Endodermal cell (in vitro differentiated cells): ENCODE results near the gene AHDC1. TPM values are rescaled to one million over a fixed set of nuclear protein-coding genes. Genes with fewer than 3 reads are reported as not detected.

Experiments used
- DNase-seq: peaks from one replicate; pipeline ENCODE4 v3.0.0-alpha.2; 2017
- H3K27ac ChIP-seq: 2 replicates; pipeline ENCODE4 v1.5.1; 2013; ENCODE audit warnings: mild to moderate bottlenecking, low read depth, low read length, moderate library complexity
- H3K27me3 ChIP-seq: 2 replicates; pipeline ENCODE4 v1.6.1; 2013; ENCODE audit warnings: mild to moderate bottlenecking, low read length, moderate library complexity; ENCODE audit not compliant: insufficient read depth, control insufficient read depth, poor library complexity, severe bottlenecking
- H3K36me3 ChIP-seq: 2 replicates; pipeline ENCODE4 v1.7.0; 2013; ENCODE audit warnings: mild to moderate bottlenecking, low read length, moderate library complexity; ENCODE audit not compliant: control insufficient read depth, insufficient read depth
- H3K4me1 ChIP-seq: one replicate; pipeline ENCODE4 v1.7.0; 2013; ENCODE audit warnings: low read length; ENCODE audit not compliant: control insufficient read depth, insufficient read depth
- H3K4me3 ChIP-seq: 2 replicates; pipeline ENCODE4 v1.5.1; 2013; ENCODE audit warnings: mild to moderate bottlenecking, low read length, moderate library complexity
- H3K9ac ChIP-seq: 2 replicates; pipeline ENCODE4 v1.6.1; 2013; ENCODE audit warnings: mild to moderate bottlenecking, low read length, moderate library complexity; ENCODE audit not compliant: poor library complexity, severe bottlenecking; ENCODE audit errors: extremely low read depth
- H3K9me3 ChIP-seq: 2 replicates; pipeline ENCODE4 v1.6.1; 2013; ENCODE audit warnings: mild to moderate bottlenecking, low read length, moderate library complexity; ENCODE audit not compliant: control insufficient read depth
- H3K27ac Mint-ChIP-seq: 2 replicates; pipeline ENCODE4 v1.8.0; 2020; ENCODE audit warnings: mixed read lengths
- H3K27me3 Mint-ChIP-seq: 2 replicates; pipeline ENCODE4 v1.8.0; 2021; ENCODE audit warnings: mild to moderate bottlenecking, mixed read lengths; ENCODE audit not compliant: insufficient read depth
- H3K36me3 Mint-ChIP-seq: 2 replicates; pipeline ENCODE4 v1.8.0; 2020; ENCODE audit warnings: low read depth, mixed read lengths
- H3K4me1 Mint-ChIP-seq: 2 replicates; pipeline ENCODE4 v1.8.0; 2020; ENCODE audit warnings: mixed read lengths
- H3K4me3 Mint-ChIP-seq: 2 replicates; pipeline ENCODE4 v1.8.0; 2020; ENCODE audit warnings: mild to moderate bottlenecking, moderate library complexity, mixed read lengths
- H3K9me3 Mint-ChIP-seq: 2 replicates; pipeline ENCODE4 v1.8.0; 2020; ENCODE audit warnings: mild to moderate bottlenecking, mixed read lengths
- WGBS, 2 experiments: methylation state at CpG; one replicate each; pipeline versions ENCODE4 v1.1.5 to v1.1.7; 2013; ENCODE audit warnings: missing lambda C conversion rate in 2 of 2, mixed read lengths in 1 of 2; ENCODE audit not compliant: insufficient coverage in 1 of 2, insufficient read length in 1 of 2; 5-methylcytosine and 5-hydroxymethylcytosine counted together
- total RNA-seq, 2 donors: library from RNA; stranded (reverse); fragmentation: NEBNext Ultra II Directional in 1 of 2; extraction: Animal tissue kit (Norgen Biotek cat#: 25700) in 1 of 2; gene quantifications; 2 replicates in 1 of 2; 3 replicates in 1 of 2; pipeline ENCODE4 v1.2.1, GENCODE V29; 2021
- TF ChIP-seq, protein P1 (sequence below): fragments of 200-600 bp; sonication (generic); conservative IDR thresholded peaks from 2 replicates; pipeline ENCODE4 v1.5.0; 2021; ENCODE audit warnings: antibody characterized with exemption, mild to moderate bottlenecking

AHDC1 gene
- total RNA-seq, 2 donors from 2014 or later = 39.3 to 41.2 TPM

- TF ChIP-seq, protein P1, sequence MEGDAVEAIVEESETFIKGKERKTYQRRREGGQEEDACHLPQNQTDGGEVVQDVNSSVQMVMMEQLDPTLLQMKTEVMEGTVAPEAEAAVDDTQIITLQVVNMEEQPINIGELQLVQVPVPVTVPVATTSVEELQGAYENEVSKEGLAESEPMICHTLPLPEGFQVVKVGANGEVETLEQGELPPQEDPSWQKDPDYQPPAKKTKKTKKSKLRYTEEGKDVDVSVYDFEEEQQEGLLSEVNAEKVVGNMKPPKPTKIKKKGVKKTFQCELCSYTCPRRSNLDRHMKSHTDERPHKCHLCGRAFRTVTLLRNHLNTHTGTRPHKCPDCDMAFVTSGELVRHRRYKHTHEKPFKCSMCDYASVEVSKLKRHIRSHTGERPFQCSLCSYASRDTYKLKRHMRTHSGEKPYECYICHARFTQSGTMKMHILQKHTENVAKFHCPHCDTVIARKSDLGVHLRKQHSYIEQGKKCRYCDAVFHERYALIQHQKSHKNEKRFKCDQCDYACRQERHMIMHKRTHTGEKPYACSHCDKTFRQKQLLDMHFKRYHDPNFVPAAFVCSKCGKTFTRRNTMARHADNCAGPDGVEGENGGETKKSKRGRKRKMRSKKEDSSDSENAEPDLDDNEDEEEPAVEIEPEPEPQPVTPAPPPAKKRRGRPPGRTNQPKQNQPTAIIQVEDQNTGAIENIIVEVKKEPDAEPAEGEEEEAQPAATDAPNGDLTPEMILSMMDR = no peak
- Histone ChIP-seq H3K4me1 (peaks cover 47% of the 10 kb centered on the region), H3K36me3 (no peaks in the 10 kb centered on the region), H3K9me3 (no peaks in the 10 kb centered on the region), H3K9ac (peak overlapping the region; percentile 60), H3K27ac (peak overlapping the region; percentile 71), H3K4me3 (peak overlapping the region; percentile 63), H3K27me3 (no peaks in the 10 kb centered on the region)
- no peak for DNase-seq
- H3K4me1 Mint-ChIP-seq = peaks cover 61% of the 10 kb centered on the region
- peak overlapping the region; percentile 91 for H3K27ac Mint-ChIP-seq
- H3K9me3 Mint-ChIP-seq = no peaks in the 10 kb centered on the region
- 80 to 81% methylated on average over 7 to 8 of the region's 8 CpGs for WGBS, 2 experiments
- no peaks in the 10 kb centered on the region for H3K36me3 Mint-ChIP-seq
- H3K4me3 Mint-ChIP-seq = peak overlapping the region; percentile 47
- H3K27me3 Mint-ChIP-seq = no peaks in the 10 kb centered on the region
Measured at GRCh38 chr1:27574001-27574781, 29.8 kb downstream of the AHDC1 start.

- TF ChIP-seq, protein P1 = no peak
- H3K36me3 ChIP-seq = no peaks in the 10 kb centered on the region
- no peaks in the 10 kb centered on the region for H3K9me3 ChIP-seq
- WGBS, 2 experiments = 58 to 69% methylated on average over 9 to 14 of the region's 14 CpGs
- H3K4me1 ChIP-seq = peaks cover 52% of the 10 kb centered on the region
- H3K27me3 ChIP-seq = no peaks in the 10 kb centered on the region
- H3K27me3 Mint-ChIP-seq = no peaks in the 10 kb centered on the region
- H3K36me3 Mint-ChIP-seq = no peaks in the 10 kb centered on the region
- H3K27ac ChIP-seq = peak overlapping the region; percentile 65
- H3K4me3 ChIP-seq = no peak overlapping the region
- H3K27ac Mint-ChIP-seq = peak overlapping the region; percentile 91
- peak; percentile 72 for DNase-seq
- peak overlapping the region; percentile 12 for H3K9ac ChIP-seq
- H3K4me3 Mint-ChIP-seq = peak overlapping the region; percentile 26
- H3K4me1 Mint-ChIP-seq = peaks cover 68% of the 10 kb centered on the region
- no peaks in the 10 kb centered on the region for H3K9me3 Mint-ChIP-seq
Measured at GRCh38 chr1:27572679-27573426, 31.1 kb downstream of the AHDC1 start.

- Histone ChIP-seq H3K9ac (peak overlapping the region; percentile 5), H3K27ac (peak overlapping the region; percentile 65), H3K36me3 (no peaks in the 10 kb centered on the region), H3K4me1 (peaks cover 60% of the 10 kb centered on the region), H3K9me3 (no peaks in the 10 kb centered on the region), H3K27me3 (no peaks in the 10 kb centered on the region), H3K4me3 (peak overlapping the region; percentile 58)
- Mint-ChIP-seq H3K4me1 (peaks cover 75% of the 10 kb centered on the region), H3K9me3 (no peaks in the 10 kb centered on the region), H3K27ac (peak overlapping the region; percentile 91), H3K4me3 (peak overlapping the region; percentile 26), H3K36me3 (no peaks in the 10 kb centered on the region), H3K27me3 (no peaks in the 10 kb centered on the region)
- DNase-seq = peak; percentile 83
- WGBS, 2 experiments = 11 to 24% methylated on average over 8 to 9 of the region's 9 CpGs
- TF ChIP-seq, protein P1 = no peak
Measured at GRCh38 chr1:27572019-27572678, 31.8 kb downstream of the AHDC1 start.
